GM19099 (cell line): Measurements from ENCODE around the gene RBM17.

ENCODE experiments used
- POLR2A ChIP-seq: IDR thresholded peaks from 3 replicates; pipeline ENCODE4 v1.6.1; 2011; ENCODE audit warnings: low read depth; ENCODE audit not compliant: insufficient read length; ENCODE audit errors: extremely low read depth

RBM17 gene

GRCh38 chr10:6068422-6068821, 20.4 kb upstream of the RBM17 start:
- TF ChIP-seq POLR2A: no peak

DNA sequence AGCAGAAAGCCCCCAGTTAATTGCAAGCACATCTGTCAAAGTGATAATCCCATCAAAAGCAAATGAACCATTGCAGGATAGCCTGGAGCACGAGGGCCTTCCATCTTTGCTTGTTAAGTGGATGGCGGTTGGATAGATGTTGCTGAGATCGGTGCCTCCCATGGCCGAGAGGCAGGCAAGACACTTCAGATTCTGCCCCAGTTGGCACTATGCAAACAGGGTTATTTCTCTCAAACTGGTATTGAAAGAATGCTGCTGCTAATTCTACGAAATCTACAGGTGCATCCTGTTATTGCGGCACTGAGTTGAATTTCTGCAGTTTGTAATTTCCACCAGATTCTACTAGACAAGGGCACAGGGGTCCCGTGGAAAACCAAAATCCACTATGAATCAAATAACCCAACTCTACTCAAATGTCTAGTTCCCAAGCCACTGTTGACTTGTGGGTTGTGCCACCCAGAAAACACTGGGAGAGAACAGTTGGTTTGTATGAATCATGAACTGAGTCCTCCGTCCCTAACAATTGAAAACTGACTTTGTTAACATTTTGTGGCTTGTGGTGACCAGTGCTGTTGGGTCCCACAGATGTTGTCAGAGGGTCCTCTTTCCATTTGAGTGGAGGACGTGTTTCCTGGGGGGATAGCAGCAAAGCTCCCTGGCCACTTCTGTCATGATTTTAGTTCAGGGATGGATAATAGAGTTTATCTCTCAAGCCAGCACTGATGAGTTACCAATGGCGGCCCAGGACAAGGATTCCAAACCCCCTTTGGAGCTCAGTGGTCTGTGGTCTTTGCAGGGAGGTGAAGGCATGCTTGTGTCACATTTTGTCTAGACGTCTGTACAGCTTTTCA, 19.5 kb upstream of the RBM17 start:
- no peak for TF ChIP-seq POLR2A

DNA sequence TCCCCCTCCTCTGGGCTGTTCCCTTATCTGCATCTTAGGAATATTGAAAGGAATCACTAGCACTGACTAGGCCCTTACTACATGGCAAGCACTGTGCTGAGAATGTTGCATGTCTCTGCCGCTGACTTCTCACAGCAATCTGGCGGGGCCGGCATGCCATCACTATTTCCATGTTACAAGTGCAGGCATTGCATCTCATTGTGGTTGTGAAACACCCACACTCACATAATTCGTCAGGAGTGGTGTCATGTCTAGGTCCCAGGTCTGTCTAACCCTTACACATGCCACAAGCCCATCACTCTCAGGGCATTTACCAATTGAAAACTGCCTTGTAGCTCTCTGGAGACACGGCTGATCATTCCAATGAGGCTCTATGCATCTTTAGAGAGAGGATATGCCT, 18.2 kb upstream of the RBM17 start:
- no peak for TF ChIP-seq POLR2A

DNA sequence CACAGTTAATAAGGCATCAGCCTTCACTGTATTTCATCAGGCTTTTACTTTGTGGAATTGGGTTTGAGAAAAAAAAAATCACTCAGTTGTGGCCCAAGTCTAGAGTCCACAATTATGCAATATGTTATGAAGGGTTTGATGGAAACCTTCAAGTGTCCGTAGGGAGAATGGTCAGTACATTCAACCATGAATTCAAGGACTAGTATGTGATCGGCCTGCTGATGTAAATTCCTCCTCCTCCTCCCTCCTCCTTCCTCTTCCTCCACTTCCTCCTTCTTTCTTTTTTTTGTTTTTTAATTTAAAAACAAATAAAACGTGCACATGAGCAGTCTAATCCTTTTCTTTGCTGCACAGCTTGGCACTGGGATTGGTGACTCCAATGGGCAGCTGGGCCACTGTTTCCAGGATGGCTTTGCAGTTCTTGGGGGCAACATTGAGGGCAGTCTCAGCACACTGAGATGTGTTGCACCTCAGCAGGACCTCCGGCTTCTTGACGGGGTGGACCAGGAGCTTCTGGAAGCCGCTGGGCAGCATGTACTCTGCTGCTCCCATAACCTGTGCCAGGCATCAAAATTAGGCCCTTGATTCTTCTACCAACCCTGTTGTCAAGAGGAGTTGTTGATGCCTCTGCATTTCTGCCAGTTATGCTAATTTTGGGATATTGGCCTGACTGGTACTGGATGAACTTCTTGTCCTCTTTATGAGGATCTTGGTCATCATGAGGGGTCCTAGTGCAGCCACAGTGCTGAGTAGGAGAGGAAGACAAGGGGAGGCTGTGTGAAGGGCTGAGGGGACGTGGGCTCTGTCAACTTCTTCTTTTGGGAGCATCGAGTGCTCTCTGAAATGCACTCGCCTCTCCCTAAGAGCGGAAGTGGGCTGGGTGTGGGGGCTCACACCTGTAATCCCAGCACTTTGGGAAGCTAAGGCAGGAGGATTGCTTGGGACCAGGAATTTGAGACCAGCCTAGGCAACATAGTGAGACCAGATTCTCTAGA, 17.4 kb upstream of the RBM17 start:
- TF ChIP-seq POLR2A: no peak

- TF ChIP-seq POLR2A: no peak
Observed at GRCh38 chr10:6072215-6072934, 16.5 kb upstream of the RBM17 start.

DNA sequence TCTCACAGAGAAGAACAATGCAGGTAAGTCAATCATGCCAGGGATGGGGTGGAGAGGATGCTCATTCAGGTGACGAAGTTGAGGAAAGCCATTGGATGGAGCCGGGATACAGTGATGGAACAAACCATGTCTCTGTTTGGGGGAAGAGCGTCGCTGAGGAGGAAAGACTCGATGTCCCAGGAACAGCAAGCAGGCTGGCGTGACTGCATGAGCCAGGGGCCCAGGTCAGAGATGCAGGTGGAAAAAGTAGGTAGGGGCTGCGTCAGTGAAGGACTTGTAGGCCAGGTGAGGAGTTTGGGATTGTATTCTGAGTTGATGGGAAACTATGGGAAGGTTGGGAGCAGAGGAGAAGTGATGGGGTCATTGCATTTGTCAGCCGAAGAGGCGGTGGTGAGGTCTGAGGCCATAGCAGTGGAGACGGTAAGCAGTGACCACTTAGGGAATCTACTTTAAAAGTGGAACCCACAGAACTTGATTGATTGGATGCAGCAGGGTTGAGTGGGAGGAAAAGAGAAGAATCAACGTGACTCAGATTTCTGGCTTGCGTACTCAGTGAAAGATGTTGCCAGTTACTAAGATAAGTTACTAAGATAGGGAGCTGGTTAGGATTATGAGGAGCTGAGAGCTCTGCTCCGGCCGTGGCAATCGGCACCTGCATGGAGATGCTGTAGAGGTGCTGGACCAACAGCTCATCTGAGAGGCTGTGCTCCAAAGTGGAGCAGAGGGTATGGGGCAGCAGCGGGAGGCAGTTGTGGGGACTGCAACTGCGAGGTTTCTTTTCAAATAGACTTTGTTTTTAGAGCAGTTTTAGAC, 14.1 kb upstream of the RBM17 start:
- no peak for TF ChIP-seq POLR2A

GRCh38 chr10:6077071-6077675, 11.7 kb upstream of the RBM17 start:
- TF ChIP-seq POLR2A: no peak

GRCh38 chr10:6079044-6079443, 9.8 kb upstream of the RBM17 start:
- no peak for TF ChIP-seq POLR2A

DNA sequence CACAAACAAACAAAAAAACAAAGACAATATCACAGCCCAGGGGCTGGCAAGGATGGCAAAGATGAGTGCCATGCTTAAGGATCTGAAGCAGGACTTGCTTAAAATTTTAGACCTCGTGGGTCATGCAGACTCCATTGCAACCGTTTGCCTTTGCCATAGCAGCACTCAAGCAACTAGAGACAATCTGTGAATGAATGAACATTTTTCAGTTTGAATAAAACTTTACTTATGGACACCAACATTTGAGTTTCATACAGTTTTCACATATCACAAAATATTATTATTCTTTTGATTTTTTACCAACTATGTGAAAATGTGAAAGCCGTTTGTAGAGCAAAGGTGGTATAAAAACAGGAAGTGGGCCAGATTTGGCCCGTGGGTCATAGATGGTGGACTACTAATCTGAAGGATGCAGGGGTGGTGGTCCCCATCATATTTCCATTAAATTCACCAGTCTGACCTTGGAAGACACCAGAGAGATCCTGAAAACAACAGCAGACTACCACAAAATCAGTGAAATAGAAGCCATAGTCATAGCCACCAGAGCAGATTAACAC, 8.3 kb upstream of the RBM17 start:
- TF ChIP-seq POLR2A: no peak

GRCh38 chr10:6082496-6083395, 6.1 kb upstream of the RBM17 start:
- no peak for TF ChIP-seq POLR2A

GRCh38 chr10:6083523-6084475, 5.0 kb upstream of the RBM17 start:
- TF ChIP-seq POLR2A: no peak
